ENCODE measurements around the gene POFUT1.
A peak's percentile ranks its signal among the peaks of the same experiment; 100 is the strongest.
"Not testable (repeated sequence)": the region's sequence is repeated elsewhere in the genome, so short reads cannot be mapped to it uniquely, and the experiment has no call there.

Gene POFUT1

GRCh38 chr20:32236048-32236533, 28.4 kb downstream of the POFUT1 start:
- no peak for DNase-seq (ENCODE audit: low read depth)

- no peak for DNase-seq (ENCODE audit: low read depth)
These were observed 29.1 kb downstream of the POFUT1 start for GRCh38 chr20:32236819-32237218.

GRCh38 chr20:32237419-32237818, 29.7 kb downstream of the POFUT1 start:
- DNase-seq (ENCODE audit: low read depth): no peak

- no peak for DNase-seq (ENCODE audit: low read depth)
These were observed 31.1 kb downstream of the POFUT1 start for GRCh38 chr20:32238483-32239425.

- DNase-seq (ENCODE audit: low read depth): no peak
These were observed 32.5 kb downstream of the POFUT1 start for GRCh38 chr20:32240205-32240604.

- no peak for DNase-seq (ENCODE audit: low read depth)
These were observed 34.1 kb downstream of the POFUT1 start for GRCh38 chr20:32241807-32242206.

- DNase-seq (ENCODE audit: low read depth): no peak
These were observed 36.6 kb downstream of the POFUT1 start for GRCh38 chr20:32244150-32244823.

- no peak for DNase-seq (ENCODE audit: low read depth)
These were observed 37.3 kb downstream of the POFUT1 start for GRCh38 chr20:32244959-32245358.

- DNase-seq (ENCODE audit: low read depth): not testable (repeated sequence)
These were observed 38.5 kb downstream of the POFUT1 start for GRCh38 chr20:32246208-32246607.

- no peak for DNase-seq (ENCODE audit: low read depth)
These were observed 40.4 kb downstream of the POFUT1 start for GRCh38 chr20:32248043-32248442.

GRCh38 chr20:32249030-32249738, 41.5 kb downstream of the POFUT1 start:
- DNase-seq (ENCODE audit: low read depth): peak; percentile 28

GRCh38 chr20:32251470-32251869, 43.8 kb downstream of the POFUT1 start:
- no peak for DNase-seq (ENCODE audit: low read depth)

GRCh38 chr20:32252189-32252588, 44.5 kb downstream of the POFUT1 start:
- DNase-seq (ENCODE audit: low read depth): peak; percentile 74

- DNase-seq (ENCODE audit: low read depth): not testable (repeated sequence)
These were observed 53.3 kb downstream of the POFUT1 start for GRCh38 chr20:32260973-32261372.

GRCh38 chr20:32261644-32262043, 54.0 kb downstream of the POFUT1 start:
- no peak for DNase-seq (ENCODE audit: low read depth)

- DNase-seq (ENCODE audit: low read depth): no peak
These were observed 55.8 kb downstream of the POFUT1 start for GRCh38 chr20:32263398-32263954.

GRCh38 chr20:32271620-32272019, 63.9 kb downstream of the POFUT1 start:
- no peak for DNase-seq (ENCODE audit: low read depth)

- no peak for DNase-seq (ENCODE audit: low read depth)
These were observed 66.7 kb downstream of the POFUT1 start for GRCh38 chr20:32274359-32274758.

GRCh38 chr20:32275163-32275562, 67.5 kb downstream of the POFUT1 start:
- not testable (repeated sequence) for DNase-seq (ENCODE audit: low read depth)

- DNase-seq (ENCODE audit: low read depth): peak; percentile 82
These were observed 69.9 kb downstream of the POFUT1 start, which contains the start of gene KIF3B for GRCh38 chr20:32277361-32278198. KIF3B (plus strand) TSS chr20:32277651; CDS start chr20:32309778, 32,127 bp downstream.

- no peak for DNase-seq (ENCODE audit: low read depth)
These were observed 70.5 kb downstream of the POFUT1 start for GRCh38 chr20:32278199-32278643.
